Endodermal cell (in vitro differentiated cells): ENCODE data around the gene TULP1. TPM values are rescaled to one million over a fixed set of nuclear protein-coding genes. Genes with fewer than 3 reads are reported as not detected.
A peak's percentile ranks its signal among the peaks of the same experiment; 100 is the strongest.

Source experiments
- DNase-seq: peaks from one replicate; pipeline ENCODE4 v3.0.0-alpha.2; 2017
- H3K27ac ChIP-seq: 2 replicates; pipeline ENCODE4 v1.5.1; 2013; ENCODE audit warnings: mild to moderate bottlenecking, low read depth, low read length, moderate library complexity
- H3K27me3 ChIP-seq: 2 replicates; pipeline ENCODE4 v1.6.1; 2013; ENCODE audit warnings: mild to moderate bottlenecking, low read length, moderate library complexity; ENCODE audit not compliant: insufficient read depth, control insufficient read depth, poor library complexity, severe bottlenecking
- H3K36me3 ChIP-seq: 2 replicates; pipeline ENCODE4 v1.7.0; 2013; ENCODE audit warnings: mild to moderate bottlenecking, low read length, moderate library complexity; ENCODE audit not compliant: control insufficient read depth, insufficient read depth
- H3K4me1 ChIP-seq: one replicate; pipeline ENCODE4 v1.7.0; 2013; ENCODE audit warnings: low read length; ENCODE audit not compliant: control insufficient read depth, insufficient read depth
- H3K4me3 ChIP-seq: 2 replicates; pipeline ENCODE4 v1.5.1; 2013; ENCODE audit warnings: mild to moderate bottlenecking, low read length, moderate library complexity
- H3K9ac ChIP-seq: 2 replicates; pipeline ENCODE4 v1.6.1; 2013; ENCODE audit warnings: mild to moderate bottlenecking, low read length, moderate library complexity; ENCODE audit not compliant: poor library complexity, severe bottlenecking; ENCODE audit errors: extremely low read depth
- H3K9me3 ChIP-seq: 2 replicates; pipeline ENCODE4 v1.6.1; 2013; ENCODE audit warnings: mild to moderate bottlenecking, low read length, moderate library complexity; ENCODE audit not compliant: control insufficient read depth
- H3K27ac Mint-ChIP-seq: 2 replicates; pipeline ENCODE4 v1.8.0; 2020; ENCODE audit warnings: mixed read lengths
- H3K27me3 Mint-ChIP-seq: 2 replicates; pipeline ENCODE4 v1.8.0; 2021; ENCODE audit warnings: mild to moderate bottlenecking, mixed read lengths; ENCODE audit not compliant: insufficient read depth
- H3K36me3 Mint-ChIP-seq: 2 replicates; pipeline ENCODE4 v1.8.0; 2020; ENCODE audit warnings: low read depth, mixed read lengths
- H3K4me1 Mint-ChIP-seq: 2 replicates; pipeline ENCODE4 v1.8.0; 2020; ENCODE audit warnings: mixed read lengths
- H3K4me3 Mint-ChIP-seq: 2 replicates; pipeline ENCODE4 v1.8.0; 2020; ENCODE audit warnings: mild to moderate bottlenecking, moderate library complexity, mixed read lengths
- H3K9me3 Mint-ChIP-seq: 2 replicates; pipeline ENCODE4 v1.8.0; 2020; ENCODE audit warnings: mild to moderate bottlenecking, mixed read lengths
- CTCF ChIP-seq: fragments of 200-600 bp; sonication (generic); conservative IDR thresholded peaks from 2 replicates; pipeline ENCODE4 v1.5.0; 2021; ENCODE audit warnings: antibody characterized with exemption, mild to moderate bottlenecking
- WGBS, 2 experiments: methylation state at CpG; one replicate each; pipeline versions ENCODE4 v1.1.5 to v1.1.7; 2013; ENCODE audit warnings: missing lambda C conversion rate in 2 of 2, mixed read lengths in 1 of 2; ENCODE audit not compliant: insufficient coverage in 1 of 2, insufficient read length in 1 of 2; 5-methylcytosine and 5-hydroxymethylcytosine counted together
- total RNA-seq, 2 donors: library from RNA; stranded (reverse); fragmentation: NEBNext Ultra II Directional in 1 of 2; extraction: Animal tissue kit (Norgen Biotek cat#: 25700) in 1 of 2; gene quantifications; 2 replicates in 1 of 2; 3 replicates in 1 of 2; pipeline ENCODE4 v1.2.1, GENCODE V29; 2021

The TULP1 gene
- total RNA-seq, 2 donors from 2014 or later = 0.29 to 4.0 TPM

GRCh38 chr6:35468181-35468979 lies 44.3 kb downstream of the TULP1 start, which contains the start of gene RPL10A:
Gene RPL10A, plus strand, starts transcription at chr6:35468401. Its CDS starts 34 bp downstream, at chr6:35468435.
- Histone ChIP-seq H3K36me3 (peaks cover 66% of the 10 kb centered on the region), H3K27me3 (no peaks in the 10 kb centered on the region), H3K4me1 (peaks cover 3% of the 10 kb centered on the region), H3K27ac (peak within 1 kb of the TSS; percentile 97), H3K9me3 (no peaks in the 10 kb centered on the region), H3K4me3 (peak within 1 kb of the TSS; percentile 99), H3K9ac (peak within 1 kb of the TSS; percentile 99)
- H3K27ac Mint-ChIP-seq = peak within 1 kb of the TSS; percentile 99
- H3K9me3 Mint-ChIP-seq = no peaks in the 10 kb centered on the region
- WGBS, 2 experiments = 0% methylated on average over 44 to 86 of the region's 86 CpGs
- peak; percentile 99 for TF ChIP-seq CTCF
- H3K4me3 Mint-ChIP-seq = peak within 1 kb of the TSS; percentile 96
- peaks cover 62% of the 10 kb centered on the region for H3K36me3 Mint-ChIP-seq
- peaks cover 18% of the 10 kb centered on the region for H3K4me1 Mint-ChIP-seq
- H3K27me3 Mint-ChIP-seq = no peaks in the 10 kb centered on the region
- DNase-seq = peak; percentile 97

GRCh38 chr6:35465646-35466045 lies 47.0 kb downstream of the TULP1 start:
- Histone ChIP-seq H3K9ac (no peak overlapping the region), H3K27ac (no peak overlapping the region), H3K4me3 (no peak overlapping the region), H3K4me1 (peaks cover 3% of the 10 kb centered on the region), H3K36me3 (peaks cover 51% of the 10 kb centered on the region), H3K9me3 (no peaks in the 10 kb centered on the region), H3K27me3 (no peaks in the 10 kb centered on the region)
- DNase-seq = no peak
- no peak overlapping the region for H3K27ac Mint-ChIP-seq
- 95 to 100% methylated on average over 1 of the region's 1 CpG for WGBS, 2 experiments
- no peak overlapping the region for H3K4me3 Mint-ChIP-seq
- no peaks in the 10 kb centered on the region for H3K9me3 Mint-ChIP-seq
- TF ChIP-seq CTCF = no peak
- peaks cover 13% of the 10 kb centered on the region for H3K4me1 Mint-ChIP-seq
- H3K27me3 Mint-ChIP-seq = no peaks in the 10 kb centered on the region
- peaks cover 60% of the 10 kb centered on the region for H3K36me3 Mint-ChIP-seq

GRCh38 chr6:35463292-35463691 lies 49.4 kb downstream of the TULP1 start:
- Histone ChIP-seq H3K27me3 (no peaks in the 10 kb centered on the region), H3K27ac (no peak overlapping the region), H3K9ac (no peak overlapping the region), H3K36me3 (peaks cover 41% of the 10 kb centered on the region), H3K9me3 (no peaks in the 10 kb centered on the region), H3K4me1 (no peaks in the 10 kb centered on the region), H3K4me3 (no peak overlapping the region)
- Mint-ChIP-seq H3K9me3 (no peaks in the 10 kb centered on the region), H3K4me3 (no peak overlapping the region), H3K4me1 (peaks cover under 1% of the 10 kb centered on the region), H3K36me3 (peaks cover 54% of the 10 kb centered on the region), H3K27me3 (no peaks in the 10 kb centered on the region), H3K27ac (no peak overlapping the region)
- no peak for TF ChIP-seq CTCF
- WGBS, 2 experiments = 94 to 100% methylated on average over 2 to 4 of the region's 4 CpGs
- DNase-seq = no peak
